G401 (cell line): ENCODE results near the gene ARFGAP2. TPM values are rescaled to one million over a fixed set of nuclear protein-coding genes. Genes with fewer than 3 reads are reported as not detected.

Experiments used
- DNase-seq: peaks from one replicate; pipeline ENCODE4 v3.0.0-alpha.2; 2015; ENCODE audit warnings: low spot score
- in situ Hi-C: cut with HindIII; loops from 2 replicates; pipeline ENCODE4 v1.10.0; 2016; ENCODE audit warnings: low sequenced_read_pairs, mixed read lengths
- total RNA-seq: library from RNA; depleted of rRNA; stranded (reverse); fragments of >200 nt; shearing (Covaris generic); gene quantifications from 2 replicates; pipeline ENCODE4 v1.2.3, GENCODE V29; 2014

Gene ARFGAP2
- total RNA-seq, 1 experiment from 2014 or later: 166 TPM

- DNase-seq: peak; percentile 66
- in situ Hi-C loops: no loop called here
Measured at GRCh38 chr11:47155879-47156278, 20.8 kb downstream of the ARFGAP2 start.

GRCh38 chr11:47154616-47155570 lies 21.8 kb downstream of the ARFGAP2 start:
- in situ Hi-C loops: no loop called here
- peak; percentile 87 for DNase-seq

GRCh38 chr11:47152953-47153950 lies 23.4 kb downstream of the ARFGAP2 start:
- in situ Hi-C loops: no loop called here
- DNase-seq: peak; percentile 92

- in situ Hi-C loops: no loop called here
- DNase-seq: no peak
Measured at GRCh38 chr11:47152126-47152952, 24.3 kb downstream of the ARFGAP2 start.

- in situ Hi-C loops: no loop called here
Measured at GRCh38 chr11:47149782-47150181, 26.9 kb downstream of the ARFGAP2 start.

GRCh38 chr11:47148903-47149531 lies 27.7 kb downstream of the ARFGAP2 start:
- in situ Hi-C loops: no loop called here
- no peak for DNase-seq

More at GRCh38 chr11:47149782-47150181, 26.9 kb downstream of the ARFGAP2 start:
- DNase-seq: no peak

GRCh38 chr11:47148270-47148669 lies 28.4 kb downstream of the ARFGAP2 start:
- in situ Hi-C loops: no loop called here
- DNase-seq: no peak

GRCh38 chr11:47147681-47148080 lies 29.0 kb downstream of the ARFGAP2 start:
- in situ Hi-C loops: no loop called here

GRCh38 chr11:47147250-47147649 lies 29.4 kb downstream of the ARFGAP2 start:
- DNase-seq: no peak
- in situ Hi-C loops: no loop called here

More at GRCh38 chr11:47147681-47148080, 29.0 kb downstream of the ARFGAP2 start:
- DNase-seq: no peak

GRCh38 chr11:47144541-47144940 lies 32.1 kb downstream of the ARFGAP2 start:
- DNase-seq: no peak
- in situ Hi-C loops: no loop called here

GRCh38 chr11:47143322-47143721 lies 33.4 kb downstream of the ARFGAP2 start:
- no peak for DNase-seq
- in situ Hi-C loops: no loop called here

GRCh38 chr11:47139878-47140277 lies 36.8 kb downstream of the ARFGAP2 start:
- in situ Hi-C loops: no loop called here
- DNase-seq: peak; percentile 90

- in situ Hi-C loops: no loop called here
Measured at GRCh38 chr11:47137476-47137875, 39.2 kb downstream of the ARFGAP2 start.

GRCh38 chr11:47136921-47137320 lies 39.8 kb downstream of the ARFGAP2 start:
- in situ Hi-C loops: no loop called here
- peak; percentile 73 for DNase-seq

More at GRCh38 chr11:47137476-47137875, 39.2 kb downstream of the ARFGAP2 start:
- DNase-seq: peak; percentile 61

- no peak for DNase-seq
- in situ Hi-C loops: no loop called here
Measured at GRCh38 chr11:47136327-47136726, 40.4 kb downstream of the ARFGAP2 start.

- no peak for DNase-seq
- in situ Hi-C loops: no loop called here
Measured at GRCh38 chr11:47132981-47133380, 43.7 kb downstream of the ARFGAP2 start.

- in situ Hi-C loops: no loop called here
Measured at GRCh38 chr11:47132490-47132889, 44.2 kb downstream of the ARFGAP2 start.

GRCh38 chr11:47131136-47131535 lies 45.5 kb downstream of the ARFGAP2 start:
- no peak for DNase-seq
- in situ Hi-C loops: no loop called here

More at GRCh38 chr11:47132490-47132889, 44.2 kb downstream of the ARFGAP2 start:
- no peak for DNase-seq
